Suppressor macrophage treated with lipopolysaccharide for 4 hours (primary cell): ENCODE measurements around the gene PHACTR4.
"Not testable (repeated sequence)": the region's sequence is repeated elsewhere in the genome, so short reads cannot be mapped to it uniquely, and the experiment has no call there.

Experiments
- DNase-seq: peaks from one replicate; pipeline ENCODE4 v3.0.0-alpha.2; 2020

The PHACTR4 gene

GRCh38 chr1:28373450-28373849, 3.9 kb downstream of the PHACTR4 start:
- DNase-seq: not testable (repeated sequence)

- no peak for DNase-seq
These were observed 4.8 kb downstream of the PHACTR4 start for GRCh38 chr1:28374297-28374696.

GRCh38 chr1:28375598-28375997, 6.1 kb downstream of the PHACTR4 start:
- not testable (repeated sequence) for DNase-seq

- not testable (repeated sequence) for DNase-seq
These were observed 6.7 kb downstream of the PHACTR4 start for GRCh38 chr1:28376195-28376594.

DNA sequence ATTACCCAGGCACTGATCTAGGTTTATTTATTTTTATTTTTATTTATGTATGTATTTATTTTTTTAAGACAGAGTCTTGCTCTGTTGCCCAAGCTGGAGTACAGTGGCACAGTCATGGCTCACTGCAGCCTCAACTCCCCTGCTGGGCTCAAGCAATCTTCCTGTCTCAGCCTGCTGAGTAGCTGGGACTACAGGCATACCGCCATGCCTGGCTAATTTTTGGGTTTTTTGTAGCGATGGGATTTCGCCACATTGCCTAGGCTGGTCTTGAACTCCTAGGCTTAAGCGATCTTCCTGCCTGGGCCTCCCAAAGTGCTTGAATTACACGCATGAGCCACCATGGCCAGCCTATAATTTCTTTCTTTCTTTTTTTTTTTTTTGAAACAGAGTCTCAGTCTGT, 9.4 kb downstream of the PHACTR4 start:
- no peak for DNase-seq

GRCh38 chr1:28380394-28380793, 10.9 kb downstream of the PHACTR4 start:
- DNase-seq: no peak

GRCh38 chr1:28383785-28384184, 14.2 kb downstream of the PHACTR4 start:
- not testable (repeated sequence) for DNase-seq

- peak; percentile 78 for DNase-seq
These were observed 22.6 kb downstream of the PHACTR4 start for GRCh38 chr1:28392027-28392652.

GRCh38 chr1:28394136-28394535, 24.6 kb downstream of the PHACTR4 start:
- no peak for DNase-seq

DNA sequence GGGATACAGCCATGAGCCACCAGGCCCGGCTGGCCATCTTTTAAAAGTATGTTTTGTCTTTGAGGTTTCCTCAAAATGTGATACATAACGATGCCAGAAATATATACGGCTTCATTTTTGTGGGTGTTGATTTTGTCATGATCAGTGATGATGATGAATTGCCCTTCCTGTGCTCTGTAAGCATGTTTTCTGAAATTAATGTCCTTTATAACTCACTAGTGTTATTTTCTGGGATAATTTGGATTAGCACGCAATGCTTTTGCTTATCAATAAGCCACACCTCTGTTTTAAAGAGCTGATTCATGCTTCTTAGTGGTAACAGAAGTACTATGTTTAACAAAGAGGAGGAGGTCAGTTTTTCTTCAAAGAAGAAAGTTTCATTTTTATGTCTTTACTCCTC, 25.6 kb downstream of the PHACTR4 start:
- DNase-seq: no peak

DNA sequence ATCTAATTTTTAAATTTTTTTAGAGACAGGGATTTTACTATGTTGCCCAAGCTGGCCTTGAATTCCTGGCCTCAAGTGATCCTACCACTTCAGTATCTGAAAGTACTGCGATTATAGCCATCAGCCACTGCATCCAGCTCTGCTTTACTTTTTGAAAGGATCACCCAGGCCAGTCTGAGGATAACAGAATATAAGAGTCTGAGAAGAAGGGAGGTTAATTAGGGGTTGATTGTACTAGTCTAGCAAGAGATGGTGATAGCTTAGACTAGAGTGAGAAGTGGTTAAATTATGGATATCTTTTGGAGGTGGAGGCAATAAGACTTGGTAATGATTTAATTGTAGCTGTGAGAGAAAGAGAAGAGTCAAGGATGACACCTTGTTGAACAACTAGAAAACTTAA, 32.2 kb downstream of the PHACTR4 start:
- no peak for DNase-seq

- no peak for DNase-seq
These were observed 39.5 kb downstream of the PHACTR4 start for GRCh38 chr1:28409090-28409489.

DNA sequence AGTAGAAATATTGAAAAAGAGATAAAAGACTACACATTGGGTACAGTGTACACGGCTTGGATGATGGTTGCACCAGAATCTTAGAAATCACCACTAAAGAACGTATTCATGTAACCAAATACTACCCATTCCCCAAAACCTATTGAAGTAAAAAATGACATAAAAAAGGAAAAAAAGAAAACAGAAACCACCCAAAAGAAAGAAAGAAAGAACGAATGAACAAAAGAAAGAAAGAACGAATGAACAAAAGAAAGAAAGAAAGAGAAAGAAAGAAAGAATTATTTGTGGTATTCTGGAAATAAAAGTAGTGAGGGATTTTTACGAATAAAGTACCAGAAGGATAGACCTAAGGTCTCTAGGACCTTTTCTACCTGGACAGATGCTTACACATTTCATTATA, 42.1 kb downstream of the PHACTR4 start:
- DNase-seq: no peak

DNA sequence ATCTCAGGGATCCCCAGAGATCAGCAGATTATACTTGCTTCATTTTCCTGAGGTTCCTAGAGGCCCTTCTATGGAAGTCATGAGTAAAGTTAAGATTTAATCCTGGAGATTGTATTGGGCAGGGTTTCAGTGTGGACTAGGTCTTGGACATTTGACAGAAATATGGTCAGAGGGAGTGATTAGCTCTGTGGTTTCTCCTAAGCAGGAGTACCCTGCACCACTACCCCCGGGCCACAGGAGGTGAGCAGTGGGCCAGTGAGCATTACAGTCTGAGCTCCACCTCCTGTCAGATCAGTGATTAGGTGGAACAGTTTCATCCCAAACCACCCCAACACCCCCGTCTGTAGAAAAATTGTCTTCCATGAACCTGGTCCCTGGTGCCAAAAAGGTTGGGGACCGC, 43.2 kb downstream of the PHACTR4 start:
- DNase-seq: no peak

GRCh38 chr1:28416509-28417194, 47.1 kb downstream of the PHACTR4 start:
- DNase-seq: no peak

DNA sequence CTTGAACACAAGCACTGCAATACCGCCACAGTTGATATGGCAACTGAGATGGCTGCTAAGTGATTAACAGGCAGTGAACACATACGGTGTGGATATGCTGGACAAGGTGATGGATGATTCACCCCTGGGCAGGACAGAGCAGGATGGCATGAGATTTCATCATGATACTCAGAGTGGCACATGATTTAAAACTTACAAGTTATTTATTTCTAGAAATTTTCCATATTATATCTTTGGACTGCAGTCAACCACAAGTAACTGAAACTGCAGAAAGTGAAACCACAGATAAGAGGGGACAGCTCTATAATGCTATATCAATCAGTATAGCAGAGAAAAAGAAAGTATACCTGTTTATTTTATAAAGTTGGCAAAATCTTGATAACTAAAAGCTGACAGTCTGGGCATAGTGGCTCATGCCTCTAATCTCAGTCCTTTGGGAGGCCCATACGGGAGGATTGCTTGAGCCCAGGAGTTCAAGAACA, 47.9 kb downstream of the PHACTR4 start:
- DNase-seq: peak; percentile 71

- DNase-seq: no peak
These were observed 48.5 kb downstream of the PHACTR4 start for GRCh38 chr1:28417926-28418637.

DNA sequence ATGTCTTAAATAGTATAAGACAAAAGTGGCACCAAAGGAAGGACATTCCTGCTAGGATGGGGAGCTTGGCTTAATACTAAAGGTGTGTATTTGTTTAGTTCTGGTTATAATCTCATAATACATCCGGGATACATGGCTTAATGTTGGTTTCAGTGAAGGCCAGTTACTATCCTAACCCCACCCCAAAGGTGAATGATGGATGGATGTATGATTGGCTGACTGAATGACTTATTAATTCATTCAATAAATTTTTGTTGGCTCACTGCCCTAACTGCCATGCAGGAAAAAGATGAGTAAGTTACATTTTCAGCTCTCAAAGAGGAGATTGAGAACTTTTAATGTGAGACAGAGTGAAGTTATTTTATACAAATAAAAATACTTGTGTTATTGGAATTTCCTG, 52.2 kb downstream of the PHACTR4 start:
- no peak for DNase-seq

- DNase-seq: no peak
These were observed 57.3 kb downstream of the PHACTR4 start for GRCh38 chr1:28426831-28427230.

GRCh38 chr1:28428012-28428411, 58.5 kb downstream of the PHACTR4 start:
- peak; percentile 73 for DNase-seq

DNA sequence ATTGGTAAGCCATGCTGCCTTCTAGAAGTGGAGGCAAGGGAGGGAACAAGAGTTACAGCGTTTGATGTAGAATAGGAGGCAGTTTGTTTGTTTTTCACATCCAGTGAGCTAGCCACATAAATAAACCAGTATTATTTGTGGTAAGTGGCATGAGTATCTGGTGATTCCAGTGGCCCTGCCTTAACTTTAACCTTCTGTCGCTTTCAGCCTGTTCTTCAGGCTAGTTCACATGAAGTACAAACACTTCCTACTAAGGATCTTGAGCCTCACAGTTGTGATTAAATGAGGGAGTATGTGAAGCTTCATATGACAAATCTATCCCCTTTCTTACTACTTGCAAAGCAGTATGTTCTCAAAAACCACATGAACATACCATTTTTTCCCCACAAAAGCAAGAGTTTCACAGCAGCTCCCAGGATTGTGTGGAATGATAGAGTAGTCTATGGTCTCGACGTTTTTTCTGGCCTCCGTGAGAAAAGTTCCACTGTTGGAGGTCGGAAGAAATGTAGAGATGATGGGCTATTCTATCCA, 59.5 kb downstream of the PHACTR4 start:
- DNase-seq: no peak

DNA sequence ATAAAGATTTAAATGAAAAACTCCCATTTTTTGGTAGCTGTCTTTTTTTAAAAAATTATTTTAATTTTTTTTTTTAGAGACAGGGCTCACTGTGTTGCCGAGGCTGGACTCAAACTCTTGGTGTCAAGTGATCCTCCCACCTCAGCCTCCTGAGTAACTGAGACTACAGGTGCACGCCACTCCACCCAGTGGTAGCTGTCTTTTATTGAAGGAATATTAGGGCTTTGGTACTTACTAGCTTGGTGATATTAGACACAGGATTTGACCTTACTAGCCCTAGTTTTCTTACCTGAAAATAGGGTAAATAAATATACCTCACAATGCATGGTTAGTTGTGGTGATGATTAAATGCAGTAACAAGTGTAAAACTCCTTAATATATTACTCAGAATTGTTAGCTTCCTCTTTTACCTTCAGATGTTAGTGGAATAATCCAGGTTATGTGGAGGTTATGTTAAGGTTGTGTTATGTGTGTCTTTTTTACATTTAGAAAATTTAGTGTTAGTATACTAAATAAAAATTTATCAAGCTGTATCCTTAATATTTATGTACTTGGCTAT, 66.8 kb downstream of the PHACTR4 start:
- DNase-seq: no peak

GRCh38 chr1:28437264-28437923, 67.9 kb downstream of the PHACTR4 start:
- peak; percentile 73 for DNase-seq
